Chondrocyte (in vitro differentiated cells): ENCODE results near the gene STK40. TPM values are rescaled to one million over a fixed set of nuclear protein-coding genes. Genes with fewer than 3 reads are reported as not detected.

ENCODE experiments used
- DNase-seq: peaks from one replicate; pipeline ENCODE4 v3.0.0; 2021; ENCODE audit warnings: mixed read lengths, low spot score
- H3K27ac Mint-ChIP-seq: one replicate; pipeline ENCODE4 v1.8.0; 2021; ENCODE audit warnings: mild to moderate bottlenecking, moderate library complexity, mixed read lengths; ENCODE audit not compliant: unreplicated experiment
- H3K27me3 Mint-ChIP-seq: 2 replicates; pipeline ENCODE4 v1.8.0; 2021; ENCODE audit warnings: low read depth, mixed read lengths
- H3K36me3 Mint-ChIP-seq: 2 replicates; pipeline ENCODE4 v1.8.0; 2021; ENCODE audit warnings: low read depth, mixed read lengths
- H3K4me1 Mint-ChIP-seq: 2 replicates; pipeline ENCODE4 v1.8.0; 2021; ENCODE audit warnings: low read depth, mild to moderate bottlenecking, mixed read lengths
- H3K4me3 Mint-ChIP-seq: one replicate; pipeline ENCODE4 v1.8.0; 2021; ENCODE audit warnings: mild to moderate bottlenecking, moderate library complexity, mixed read lengths; ENCODE audit not compliant: unreplicated experiment
- H3K9me3 Mint-ChIP-seq: 2 replicates; pipeline ENCODE4 v1.8.0; 2021; ENCODE audit warnings: low read depth, mixed read lengths
- total RNA-seq: library from RNA; stranded (reverse); gene quantifications from 3 replicates; pipeline ENCODE4 v1.2.1, GENCODE V29; 2021
- TF ChIP-seq, protein P1 (sequence below): fragments of 200-600 bp; sonication (generic); IDR thresholded peaks from 2 replicates; pipeline ENCODE4 v1.5.0; 2021; ENCODE audit warnings: antibody characterized with exemption, mild to moderate bottlenecking, moderate library complexity

STK40 gene
- total RNA-seq, 1 donor from 2014 or later, result 63.7 TPM

- peak overlapping the region; percentile 100 for H3K27ac Mint-ChIP-seq
- TF ChIP-seq, protein P1, sequence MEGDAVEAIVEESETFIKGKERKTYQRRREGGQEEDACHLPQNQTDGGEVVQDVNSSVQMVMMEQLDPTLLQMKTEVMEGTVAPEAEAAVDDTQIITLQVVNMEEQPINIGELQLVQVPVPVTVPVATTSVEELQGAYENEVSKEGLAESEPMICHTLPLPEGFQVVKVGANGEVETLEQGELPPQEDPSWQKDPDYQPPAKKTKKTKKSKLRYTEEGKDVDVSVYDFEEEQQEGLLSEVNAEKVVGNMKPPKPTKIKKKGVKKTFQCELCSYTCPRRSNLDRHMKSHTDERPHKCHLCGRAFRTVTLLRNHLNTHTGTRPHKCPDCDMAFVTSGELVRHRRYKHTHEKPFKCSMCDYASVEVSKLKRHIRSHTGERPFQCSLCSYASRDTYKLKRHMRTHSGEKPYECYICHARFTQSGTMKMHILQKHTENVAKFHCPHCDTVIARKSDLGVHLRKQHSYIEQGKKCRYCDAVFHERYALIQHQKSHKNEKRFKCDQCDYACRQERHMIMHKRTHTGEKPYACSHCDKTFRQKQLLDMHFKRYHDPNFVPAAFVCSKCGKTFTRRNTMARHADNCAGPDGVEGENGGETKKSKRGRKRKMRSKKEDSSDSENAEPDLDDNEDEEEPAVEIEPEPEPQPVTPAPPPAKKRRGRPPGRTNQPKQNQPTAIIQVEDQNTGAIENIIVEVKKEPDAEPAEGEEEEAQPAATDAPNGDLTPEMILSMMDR, result no peak
- H3K9me3 Mint-ChIP-seq, result no peaks in the 10 kb centered on the region
- no peak for DNase-seq
- peak overlapping the region; percentile 92 for H3K4me3 Mint-ChIP-seq
- no peaks in the 10 kb centered on the region for H3K27me3 Mint-ChIP-seq
- H3K36me3 Mint-ChIP-seq, result peaks cover 15% of the 10 kb centered on the region
- H3K4me1 Mint-ChIP-seq, result peaks cover 60% of the 10 kb centered on the region
Observed at GRCh38 chr1:36387141-36387949, 1.6 kb upstream of the STK40 start.

DNA sequence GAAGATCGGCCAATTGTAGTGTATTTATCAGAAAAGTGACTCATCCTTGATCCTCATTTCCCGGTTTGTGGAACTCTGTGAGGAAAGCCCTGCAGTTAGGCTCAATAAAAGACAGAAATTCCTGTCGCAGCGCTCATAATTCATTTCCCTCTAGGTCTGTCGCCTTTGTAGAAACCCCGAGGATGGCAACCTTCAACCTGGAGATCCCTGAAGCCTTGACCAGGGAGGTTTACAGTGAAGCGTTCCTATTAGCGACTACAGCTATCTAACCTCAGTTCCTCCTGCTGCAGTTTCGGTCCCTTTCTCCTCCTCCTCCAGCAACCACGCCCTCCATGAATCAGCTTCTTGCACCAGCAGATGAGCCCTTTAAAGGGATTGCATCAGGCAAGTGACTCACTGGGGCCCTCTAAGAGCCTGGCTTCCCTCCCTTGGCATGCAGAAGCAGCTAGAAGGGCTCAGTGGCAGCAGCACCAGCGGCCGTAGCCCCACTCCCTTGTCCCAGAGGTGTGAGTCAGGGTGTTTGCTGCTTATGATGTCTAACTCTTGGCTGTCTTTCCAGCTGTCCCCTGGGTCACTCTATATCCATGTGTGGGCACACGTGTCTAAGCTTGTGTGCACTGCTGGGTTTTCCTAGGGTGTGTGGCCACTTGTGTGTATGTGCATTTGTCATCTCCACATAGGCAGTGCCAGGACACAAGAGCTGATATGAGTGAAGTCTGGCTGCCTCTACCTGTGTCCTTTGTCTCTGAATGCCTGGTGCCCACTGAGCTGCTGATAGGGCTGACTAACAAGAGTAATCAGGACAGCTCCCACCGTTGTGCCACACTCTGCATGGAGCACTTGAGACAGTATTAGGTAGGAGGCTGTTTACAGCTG is 779 bp upstream of the STK40 start:
- DNase-seq, result no peak
- no peaks in the 10 kb centered on the region for H3K27me3 Mint-ChIP-seq
- H3K4me3 Mint-ChIP-seq, result peak overlapping the region; percentile 92
- H3K27ac Mint-ChIP-seq, result peak overlapping the region; percentile 100
- peaks cover 10% of the 10 kb centered on the region for H3K36me3 Mint-ChIP-seq
- peaks cover 67% of the 10 kb centered on the region for H3K4me1 Mint-ChIP-seq
- TF ChIP-seq, protein P1, result no peak
- H3K9me3 Mint-ChIP-seq, result no peaks in the 10 kb centered on the region

GRCh38 chr1:36384542-36385409 is 948 bp downstream of the STK40 start:
- H3K9me3 Mint-ChIP-seq, result no peaks in the 10 kb centered on the region
- TF ChIP-seq, protein P1, result no peak
- no peak for DNase-seq
- no peaks in the 10 kb centered on the region for H3K27me3 Mint-ChIP-seq
- peak overlapping the region; percentile 90 for H3K27ac Mint-ChIP-seq
- peaks cover 79% of the 10 kb centered on the region for H3K4me1 Mint-ChIP-seq
- H3K36me3 Mint-ChIP-seq, result peaks cover 5% of the 10 kb centered on the region
- peak overlapping the region; percentile 92 for H3K4me3 Mint-ChIP-seq

DNA sequence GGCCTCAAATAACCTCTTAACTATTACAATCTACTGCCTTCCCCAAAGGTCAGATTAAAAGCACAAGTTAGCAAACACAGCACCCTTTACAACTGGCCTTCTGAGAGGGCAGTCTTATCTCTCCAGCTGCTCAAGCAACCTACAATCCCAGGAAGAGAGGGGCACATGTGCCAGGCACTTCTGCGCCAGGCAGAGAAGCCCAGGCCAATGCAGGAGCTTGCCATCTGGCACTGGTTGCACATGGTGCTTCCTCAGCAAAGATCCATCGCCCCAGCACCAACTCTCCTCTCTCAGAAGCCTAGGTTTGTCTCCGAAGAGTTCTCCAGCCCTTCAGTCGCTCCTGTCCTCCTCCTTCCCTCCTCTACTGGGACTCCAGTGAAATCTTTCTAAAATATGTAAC is 2.5 kb downstream of the STK40 start:
- peak overlapping the region; percentile 90 for H3K27ac Mint-ChIP-seq
- TF ChIP-seq, protein P1, result no peak
- H3K36me3 Mint-ChIP-seq, result peaks cover 2% of the 10 kb centered on the region
- H3K4me1 Mint-ChIP-seq, result peaks cover 77% of the 10 kb centered on the region
- H3K9me3 Mint-ChIP-seq, result no peaks in the 10 kb centered on the region
- peak overlapping the region; percentile 16 for H3K4me3 Mint-ChIP-seq
- H3K27me3 Mint-ChIP-seq, result no peaks in the 10 kb centered on the region
- DNase-seq, result no peak
